SH-SY5Y (cell line): Measurements from ENCODE around the gene CPNE4.
A peak's percentile ranks its signal among the peaks of the same experiment; 100 is the strongest.

ENCODE experiments used
- GATA2 ChIP-seq: IDR thresholded peaks from 2 replicates; pipeline ENCODE4 v1.6.1; 2011; ENCODE audit warnings: mild to moderate bottlenecking, low read depth, low read length
- GATA3 ChIP-seq: IDR thresholded peaks from 2 replicates; pipeline ENCODE4 v1.6.1; 2011; ENCODE audit warnings: low read depth, mild to moderate bottlenecking, low read length, moderate library complexity

Gene CPNE4

DNA sequence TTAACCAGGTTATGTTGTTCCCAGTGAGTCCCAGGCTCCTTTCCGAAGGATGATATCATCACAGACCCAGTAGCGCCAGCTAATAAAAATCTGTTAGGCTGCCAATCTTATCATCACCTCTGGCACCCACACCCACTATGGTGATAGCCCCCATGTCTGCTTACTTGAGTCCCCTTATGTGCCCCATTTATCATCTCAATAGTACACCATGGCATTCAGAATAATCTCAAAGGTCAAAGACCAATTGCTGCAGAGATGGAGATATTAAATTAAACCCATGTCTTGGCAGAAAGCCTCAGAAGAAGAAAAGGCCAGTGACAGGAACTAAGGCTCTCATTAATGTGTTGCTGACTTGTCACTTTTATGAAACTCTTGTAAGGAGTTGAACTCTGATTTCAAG, 32.8 kb downstream of the CPNE4 start:
- TF ChIP-seq GATA3 (no peak), GATA2 (no peak)

DNA sequence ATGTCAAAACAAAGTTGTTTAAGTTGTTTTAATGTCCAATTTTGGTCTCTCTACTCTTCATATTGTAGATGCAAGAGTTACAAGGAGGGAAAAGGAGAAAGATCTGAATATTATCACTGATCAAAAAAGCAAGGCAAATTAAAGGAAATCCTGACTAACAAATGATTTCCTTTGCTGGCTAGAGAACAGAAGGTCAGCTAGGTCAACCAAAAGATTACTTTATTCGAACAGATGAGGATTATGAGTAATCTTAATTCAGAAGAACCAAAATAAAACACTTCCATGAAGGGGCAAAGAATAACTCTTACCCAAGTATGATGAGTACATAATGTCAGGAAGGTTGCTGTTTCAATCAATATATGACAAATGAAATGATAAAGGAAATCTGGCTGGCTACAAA, 33.8 kb downstream of the CPNE4 start:
- TF ChIP-seq GATA3 (no peak), GATA2 (no peak)

DNA sequence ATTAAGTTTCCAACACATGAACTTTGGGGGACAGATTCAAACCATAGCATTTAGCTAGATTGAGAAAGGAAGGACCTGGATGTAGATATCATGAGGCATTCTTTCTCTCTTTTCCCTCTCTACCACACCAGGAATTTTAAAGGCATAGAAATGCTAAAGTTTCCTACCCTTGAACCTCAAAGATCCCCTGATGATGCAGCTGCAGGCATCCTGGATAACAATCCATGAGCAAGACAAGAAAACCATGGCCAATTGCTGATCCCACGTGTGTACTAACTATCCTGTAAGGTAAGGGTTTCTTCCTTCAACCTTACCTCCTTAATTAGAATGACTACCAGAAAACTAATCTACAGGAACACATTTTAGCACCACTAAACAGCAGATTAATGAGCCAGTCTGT, 36.8 kb downstream of the CPNE4 start:
- TF ChIP-seq GATA3 (no peak), GATA2 (no peak)

DNA sequence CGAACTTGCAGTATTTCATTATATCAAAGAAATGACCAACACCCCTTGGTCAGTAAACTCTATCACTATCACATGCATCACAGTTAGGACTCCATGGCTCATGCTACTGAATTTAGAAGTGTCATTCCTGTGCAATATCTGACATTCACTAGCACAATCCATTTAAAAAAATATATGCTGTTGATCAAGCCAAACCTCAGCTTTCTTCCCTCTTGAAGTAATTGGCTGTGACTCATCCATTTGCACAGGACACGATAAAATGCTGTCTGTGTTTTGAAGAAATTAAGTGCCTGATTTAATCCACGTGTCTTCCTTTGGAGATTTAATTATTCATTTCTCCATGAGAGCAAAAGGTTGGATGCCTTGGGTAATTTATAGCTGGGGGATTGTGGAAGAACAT, 38.9 kb downstream of the CPNE4 start:
- TF ChIP-seq GATA3 (no peak), GATA2 (no peak)

DNA sequence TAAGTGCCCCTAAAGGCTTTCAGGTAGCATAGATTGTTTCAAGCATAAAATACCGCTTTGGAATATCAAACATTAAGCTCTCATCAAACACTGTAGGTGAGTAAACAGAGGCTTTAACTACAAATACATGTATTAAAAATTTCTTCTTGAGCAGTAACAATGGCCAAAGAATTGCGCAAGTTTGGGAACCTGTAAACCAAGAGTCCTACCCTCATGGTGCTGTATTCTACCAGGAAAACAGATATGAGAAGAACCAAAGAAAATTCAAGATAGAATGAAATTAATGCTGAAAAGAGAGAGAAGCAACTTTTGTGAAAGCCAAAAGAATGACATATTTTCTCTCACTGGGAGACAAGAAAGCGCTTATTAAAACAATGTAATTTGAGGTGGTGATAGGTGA, 45.5 kb downstream of the CPNE4 start:
- TF ChIP-seq GATA3, result no peak
- TF ChIP-seq GATA2, result no peak

DNA sequence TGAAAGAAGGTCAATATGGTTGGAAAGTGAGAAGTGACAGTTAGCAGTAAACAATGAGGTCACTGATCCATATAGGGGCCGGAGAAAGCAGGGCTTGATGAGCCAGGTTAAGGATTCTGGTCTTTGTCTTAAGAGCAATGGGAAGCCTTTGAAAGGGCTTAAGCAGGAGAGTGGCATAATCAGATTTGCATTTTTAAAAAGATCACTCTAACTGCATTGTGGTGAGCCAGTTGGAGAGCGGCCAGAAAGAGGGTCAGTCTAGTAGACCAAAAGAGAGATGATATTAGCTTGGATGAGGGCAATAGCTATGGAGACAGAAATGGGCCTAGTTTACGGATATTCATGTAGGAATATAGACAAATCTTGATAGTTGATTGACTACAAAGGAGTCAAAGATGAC, 46.6 kb downstream of the CPNE4 start:
- TF ChIP-seq GATA3 (no peak), GATA2 (no peak)

DNA sequence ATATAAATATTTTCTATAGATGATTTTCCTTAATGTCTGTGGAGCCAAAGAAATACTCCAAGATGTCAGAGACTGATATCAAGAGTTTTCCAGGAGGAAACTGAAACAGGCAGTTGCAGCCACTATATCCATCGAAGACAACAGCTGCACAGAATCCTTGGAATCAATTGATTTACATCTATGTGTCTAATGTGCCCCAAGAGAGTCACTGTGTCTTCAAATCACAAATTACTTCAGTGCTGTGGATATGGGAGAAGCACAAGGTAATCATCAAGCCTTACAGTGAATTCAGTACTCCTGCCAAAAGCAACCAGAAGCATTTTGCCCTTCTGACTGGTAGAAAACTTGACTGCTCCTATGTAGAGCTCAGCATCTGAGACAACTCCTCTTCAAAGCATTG, 51.1 kb downstream of the CPNE4 start:
- TF ChIP-seq GATA2, result no peak

DNA sequence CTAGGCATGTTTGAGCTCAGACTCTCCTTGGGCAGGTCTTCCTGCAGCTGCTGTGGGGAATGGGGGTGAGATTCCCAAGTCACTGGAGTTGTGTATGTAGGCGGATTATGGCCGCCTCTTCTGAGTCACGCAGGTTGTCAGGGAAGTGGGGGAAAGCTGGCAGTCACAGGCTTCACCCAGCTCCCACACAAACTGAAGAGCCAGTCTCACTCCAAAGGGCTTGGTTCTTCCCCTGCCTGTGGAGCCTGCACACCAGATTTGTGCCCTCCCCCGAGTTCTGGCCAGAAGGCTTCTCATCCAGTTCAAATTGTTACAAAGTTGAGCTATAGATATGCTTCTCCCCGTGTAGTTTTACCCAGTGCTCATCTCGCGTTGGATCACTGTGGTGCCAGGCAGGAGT, 53.5 kb downstream of the CPNE4 start:
- TF ChIP-seq GATA2, result no peak
- TF ChIP-seq GATA3, result no peak

DNA sequence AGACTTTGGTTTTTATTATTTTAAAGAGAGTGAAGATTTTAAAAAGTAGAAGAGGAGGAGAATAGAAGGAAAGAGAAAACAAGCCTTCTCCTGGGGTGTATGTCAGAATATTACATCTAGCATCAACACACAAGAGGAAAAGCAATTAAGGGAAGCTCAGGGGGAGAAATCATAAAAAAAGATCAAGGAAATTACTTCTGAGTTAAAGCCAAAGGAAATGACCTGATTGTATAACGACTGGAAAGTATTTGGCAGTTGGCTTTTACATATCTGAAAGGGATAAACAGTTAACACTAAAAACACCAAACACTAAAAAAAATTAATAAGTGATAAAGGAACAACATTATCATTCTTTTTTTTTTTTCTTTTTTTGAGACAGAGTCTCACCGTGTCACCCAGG, 58.4 kb downstream of the CPNE4 start:
- TF ChIP-seq GATA3, result no peak
- TF ChIP-seq GATA2, result no peak

DNA sequence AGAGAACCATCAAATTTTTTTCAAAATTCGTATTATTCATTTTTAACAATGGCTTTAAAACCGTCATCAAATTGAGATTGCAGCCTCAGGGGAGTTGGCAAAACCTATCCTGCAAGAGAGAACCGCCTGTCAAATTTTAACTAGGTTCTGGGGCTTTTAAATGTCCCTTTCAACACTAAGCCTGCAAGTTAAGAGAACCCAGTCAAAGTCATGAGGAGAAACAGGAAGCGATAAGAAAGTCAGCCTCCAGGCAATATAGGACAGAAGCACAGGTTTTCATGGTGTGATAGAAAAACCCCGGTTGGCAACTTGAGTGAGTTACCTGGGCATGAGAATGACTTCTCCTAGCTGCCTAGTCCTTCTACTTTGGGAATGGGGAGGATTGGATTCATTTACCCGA, 59.8 kb downstream of the CPNE4 start:
- TF ChIP-seq GATA2 (no peak), GATA3 (no peak)

DNA sequence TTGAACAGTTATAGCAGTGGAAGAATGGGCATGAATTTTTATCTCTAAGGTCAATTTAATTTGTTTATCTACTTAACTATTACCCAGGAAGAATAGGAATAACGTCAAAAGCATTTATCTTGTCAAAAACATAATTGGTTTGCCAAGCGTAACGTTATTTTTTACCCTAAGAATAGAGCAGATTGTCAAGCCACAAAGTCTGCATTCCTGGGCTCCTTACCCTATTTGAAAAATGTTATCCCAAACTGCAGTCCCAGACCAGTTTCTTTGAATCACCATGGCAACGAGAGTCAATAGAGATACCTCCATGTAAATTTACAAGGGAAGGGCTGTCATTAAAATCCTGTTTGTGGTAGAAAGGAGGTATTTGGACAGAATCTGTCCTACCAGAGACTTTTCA, 61.1 kb downstream of the CPNE4 start:
- TF ChIP-seq GATA3, result no peak
- no peak for TF ChIP-seq GATA2

DNA sequence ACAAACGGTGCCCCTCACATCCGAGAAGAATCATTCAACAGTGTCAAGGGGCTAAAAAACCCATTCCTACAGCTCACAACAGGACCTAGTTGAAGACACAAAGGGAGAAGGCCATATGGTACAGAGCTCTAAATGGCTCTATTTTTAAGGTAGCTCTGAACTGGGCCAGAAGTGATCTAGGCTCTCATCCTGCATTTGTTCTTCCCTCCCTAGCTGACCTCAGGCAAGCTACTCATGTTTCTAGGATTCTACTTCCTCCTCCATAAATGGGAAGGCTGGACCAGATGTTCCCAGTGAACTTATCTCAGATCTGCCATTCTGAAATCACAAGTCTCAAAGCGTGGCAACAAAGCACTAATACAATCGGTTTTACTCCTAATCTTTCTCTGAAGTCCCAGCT, 62.3 kb downstream of the CPNE4 start:
- peak; percentile 42; the same call in 1 of the 2 replicates for TF ChIP-seq GATA2
- TF ChIP-seq GATA3, result no peak

DNA sequence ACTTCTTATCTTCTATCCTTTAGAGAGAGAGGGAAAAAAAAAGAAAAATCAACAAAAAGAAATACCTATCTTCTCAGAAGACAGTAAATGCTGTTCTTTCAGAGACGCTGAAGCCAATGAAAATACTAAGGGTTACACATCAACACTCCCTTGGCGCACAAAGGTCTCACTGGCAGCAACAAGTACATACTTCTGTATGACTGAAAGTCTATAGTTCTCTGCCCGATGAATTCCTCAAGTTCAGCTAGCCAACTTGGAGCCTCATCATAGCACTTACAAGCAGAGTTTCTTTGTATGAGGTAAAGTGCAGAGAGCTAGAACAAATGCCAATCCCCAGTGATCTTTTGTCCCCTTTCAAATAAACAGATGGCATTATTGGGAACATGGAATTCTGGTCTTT, 62.7 kb downstream of the CPNE4 start:
- TF ChIP-seq GATA3 (no peak), GATA2 (no peak)

DNA sequence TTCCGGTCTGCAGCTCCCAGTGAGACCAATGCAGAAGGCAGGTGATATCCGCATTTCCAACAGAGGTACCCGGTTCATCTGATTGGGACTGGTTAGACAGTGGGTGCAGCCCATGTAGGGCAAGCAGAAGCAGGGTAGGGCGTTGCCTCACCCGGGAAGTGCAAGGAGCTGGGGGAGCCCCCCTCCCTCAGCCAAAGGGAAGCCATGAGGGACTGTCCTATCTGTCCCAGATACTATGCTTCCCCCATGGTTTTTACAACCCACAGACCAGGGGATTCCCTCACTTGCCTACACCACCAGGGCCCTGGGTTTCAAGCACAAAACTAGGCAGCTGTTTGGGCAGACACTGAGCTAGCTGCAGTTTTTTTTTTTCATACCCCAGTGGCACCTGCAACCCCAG, 71.8 kb downstream of the CPNE4 start:
- TF ChIP-seq GATA2, result no peak
- TF ChIP-seq GATA3, result no peak

DNA sequence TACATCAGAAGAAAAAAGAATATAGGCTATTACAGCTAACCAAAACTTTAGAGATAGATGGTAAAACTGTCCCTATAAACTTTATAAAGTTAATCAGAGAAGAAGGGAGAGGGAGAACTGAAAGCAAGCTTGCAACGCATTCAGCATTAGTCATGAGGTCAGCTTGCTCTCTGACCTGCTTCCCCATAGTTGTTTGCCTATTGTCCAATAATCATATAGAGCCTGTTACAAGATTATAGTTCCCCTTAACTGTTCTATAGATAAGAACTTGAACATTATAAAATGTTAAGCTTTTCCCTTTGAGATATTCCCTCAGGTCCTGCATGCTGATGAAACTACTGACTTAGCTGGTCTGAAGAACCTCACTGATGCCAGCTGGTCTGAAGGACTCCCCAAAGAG, 74.5 kb downstream of the CPNE4 start:
- TF ChIP-seq GATA3 (no peak), GATA2 (no peak)

DNA sequence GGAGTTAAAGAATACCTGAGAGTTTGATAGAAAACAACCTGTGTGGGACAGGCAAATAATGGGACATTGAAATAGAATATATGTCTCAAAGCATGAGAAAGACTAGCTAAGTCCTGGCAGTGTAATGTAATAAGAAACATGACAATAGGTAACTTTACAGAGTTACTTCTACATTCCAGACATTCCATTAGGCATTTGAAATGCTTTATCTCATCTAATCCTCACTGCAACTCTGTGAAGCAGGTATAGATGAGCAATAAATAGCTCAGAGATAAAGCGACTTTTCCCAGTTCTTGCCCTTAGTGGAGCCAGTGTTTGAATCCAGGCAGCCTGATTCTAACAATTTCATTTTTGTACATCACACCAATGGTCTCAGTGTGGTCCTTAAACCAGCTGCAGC, 76.8 kb downstream of the CPNE4 start:
- TF ChIP-seq GATA3 (no peak), GATA2 (no peak)

DNA sequence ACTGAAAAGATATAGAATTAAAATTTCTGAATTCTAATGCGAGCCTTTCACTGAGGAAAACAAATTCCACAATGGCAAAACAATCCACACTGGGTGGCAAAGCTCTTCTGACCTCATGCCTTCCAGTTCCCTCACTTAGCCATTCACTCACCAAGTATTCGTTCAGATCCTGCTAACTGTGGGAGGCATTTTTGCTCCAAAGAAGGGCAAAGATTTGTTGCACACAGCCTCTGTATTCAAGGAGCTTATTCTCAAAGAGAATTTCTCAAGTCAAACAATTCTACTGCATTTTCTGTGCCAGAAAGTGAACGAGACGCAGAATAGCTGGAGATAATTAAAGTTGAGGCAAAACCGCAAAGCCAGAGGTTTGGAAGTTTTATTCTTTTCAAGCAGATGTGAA, 77.3 kb downstream of the CPNE4 start:
- no peak for TF ChIP-seq GATA2
- no peak for TF ChIP-seq GATA3

DNA sequence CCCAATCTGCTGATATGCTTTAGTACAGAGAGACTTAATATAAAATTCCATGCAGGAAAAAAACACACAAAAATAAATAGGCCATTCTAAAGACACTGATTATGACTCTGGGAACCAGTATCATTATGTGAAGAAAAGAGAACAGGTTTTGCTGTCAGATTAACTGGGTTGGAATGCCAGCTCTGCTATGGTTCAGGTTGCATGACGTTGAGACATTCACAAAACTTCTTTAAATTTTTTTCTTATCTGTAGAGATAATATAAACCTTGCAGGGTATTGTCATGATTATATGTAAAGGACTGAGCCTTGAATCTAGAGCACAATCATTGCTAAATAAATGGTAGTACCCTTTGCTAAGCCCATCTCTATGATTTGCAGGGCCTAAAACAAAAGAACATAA, 86.0 kb downstream of the CPNE4 start:
- TF ChIP-seq GATA3, result no peak
- TF ChIP-seq GATA2, result no peak
